Activated gamma-delta T cell (primary cell): Measurements from ENCODE around the gene RAD51B.
"Not testable (repeated sequence)": the region's sequence is repeated elsewhere in the genome, so short reads cannot be mapped to it uniquely, and the experiment has no call there.

Source experiments
- DNase-seq: peaks from one replicate; lab custom pipeline; 2025; lab: John Stamatoyannopoulos, UW

Gene RAD51B

DNA sequence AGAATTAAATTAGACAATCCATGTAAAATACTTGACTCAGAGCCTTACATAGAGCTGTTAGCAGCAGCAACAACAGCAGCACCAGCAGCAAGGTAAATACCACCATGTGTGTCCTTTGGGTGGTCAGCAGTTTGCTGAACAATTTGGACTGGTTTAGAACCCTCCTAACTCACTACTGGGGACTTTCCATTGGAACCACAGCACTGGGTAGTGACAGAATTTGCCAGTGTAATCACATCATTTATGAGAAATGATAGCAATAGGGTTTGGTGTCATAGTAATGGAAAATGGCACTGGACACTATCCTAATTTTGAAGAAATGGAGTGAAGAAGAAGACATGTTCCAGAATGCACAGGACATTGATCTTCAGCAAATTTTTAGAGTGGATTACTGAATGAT, 392.8 kb downstream of the RAD51B start:
- DNase-seq = no peak

DNA sequence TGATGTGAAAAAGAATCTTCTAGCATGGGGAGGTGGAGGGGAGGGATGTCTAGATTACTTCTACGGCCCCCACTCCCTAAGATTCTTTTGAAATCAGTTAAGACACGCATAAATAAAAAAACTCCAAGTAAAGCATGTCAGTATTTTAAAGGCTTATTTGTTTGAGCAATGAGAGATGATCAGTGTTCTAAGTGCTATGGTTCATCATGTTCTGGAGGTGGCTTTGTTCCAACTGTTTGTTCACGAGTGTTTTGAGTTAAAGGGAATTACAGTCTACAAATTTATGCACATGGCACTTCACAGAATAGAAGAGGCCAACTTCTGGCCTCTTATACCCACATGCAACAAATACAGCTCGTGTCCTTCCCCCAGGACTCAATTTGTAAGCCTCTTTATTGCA, 394.9 kb downstream of the RAD51B start:
- no peak for DNase-seq

DNA sequence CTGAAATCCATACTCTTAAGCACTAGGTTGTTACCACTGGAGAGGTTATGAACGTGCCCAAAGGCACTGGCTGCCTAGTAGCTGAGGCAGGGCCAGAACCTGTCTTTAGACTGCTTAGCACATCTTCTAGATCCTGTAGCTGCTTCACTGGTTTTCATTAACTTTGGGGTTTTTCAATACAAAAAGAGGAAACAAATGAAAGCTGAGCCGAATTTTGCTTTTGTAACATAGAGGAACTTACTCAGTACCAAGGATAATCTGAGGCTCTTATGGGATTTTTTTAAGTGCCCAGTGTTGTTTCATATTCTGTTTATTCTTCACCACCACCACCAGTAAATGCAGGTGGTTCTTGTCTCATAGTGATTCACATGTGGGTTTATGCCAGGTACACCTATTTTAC, 396.1 kb downstream of the RAD51B start:
- no peak for DNase-seq

GRCh38 chr14:68216079-68216478, 396.5 kb downstream of the RAD51B start:
- DNase-seq = no peak

GRCh38 chr14:68216957-68217356, 397.4 kb downstream of the RAD51B start:
- no peak for DNase-seq

- DNase-seq = no peak
Observed at GRCh38 chr14:68217791-68218340, 398.3 kb downstream of the RAD51B start.

GRCh38 chr14:68219407-68219806, 399.8 kb downstream of the RAD51B start:
- no peak for DNase-seq

- not testable (repeated sequence) for DNase-seq
Observed at GRCh38 chr14:68221046-68221445, 401.5 kb downstream of the RAD51B start.

GRCh38 chr14:68222154-68222553, 402.6 kb downstream of the RAD51B start:
- DNase-seq = no peak

- no peak for DNase-seq
Observed at GRCh38 chr14:68222726-68223125, 403.1 kb downstream of the RAD51B start.

DNA sequence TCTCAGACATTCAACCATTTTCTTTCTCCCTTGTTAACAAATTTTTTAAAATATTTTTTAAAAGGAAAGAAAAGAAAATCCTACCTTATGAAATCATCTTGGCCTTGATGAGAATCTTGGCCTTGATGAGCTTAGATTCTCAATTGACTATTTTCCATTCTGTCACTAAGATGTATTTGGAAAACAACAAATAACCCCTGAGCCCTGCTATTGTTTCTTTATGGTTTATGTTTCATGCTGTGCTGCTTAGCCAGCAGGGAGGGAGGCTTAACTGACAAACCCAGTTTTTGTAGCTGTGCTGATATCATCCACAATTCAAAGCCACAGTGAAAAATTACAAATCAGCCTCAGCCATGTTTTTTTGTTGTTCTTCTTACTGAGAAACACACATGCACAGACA, 404.1 kb downstream of the RAD51B start:
- no peak for DNase-seq

DNA sequence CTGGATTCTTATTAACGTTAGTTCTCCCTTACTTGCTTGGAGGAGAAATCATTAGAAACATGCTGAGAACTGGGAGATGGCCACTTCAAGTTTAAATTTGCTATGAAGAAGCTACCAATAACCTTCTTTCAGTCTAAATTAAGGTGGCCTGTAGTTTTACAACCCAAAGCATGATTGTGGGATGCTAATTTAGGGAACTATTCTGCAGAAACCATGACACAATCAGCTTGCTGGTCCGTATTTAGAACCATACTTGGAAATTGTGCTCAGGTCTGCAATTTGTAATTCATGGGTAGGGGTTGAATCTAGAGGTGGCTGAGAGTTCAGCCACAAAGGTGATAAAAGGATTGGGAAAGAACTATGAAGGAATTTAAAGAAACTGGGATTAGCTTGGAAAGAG, 405.7 kb downstream of the RAD51B start:
- no peak for DNase-seq

DNA sequence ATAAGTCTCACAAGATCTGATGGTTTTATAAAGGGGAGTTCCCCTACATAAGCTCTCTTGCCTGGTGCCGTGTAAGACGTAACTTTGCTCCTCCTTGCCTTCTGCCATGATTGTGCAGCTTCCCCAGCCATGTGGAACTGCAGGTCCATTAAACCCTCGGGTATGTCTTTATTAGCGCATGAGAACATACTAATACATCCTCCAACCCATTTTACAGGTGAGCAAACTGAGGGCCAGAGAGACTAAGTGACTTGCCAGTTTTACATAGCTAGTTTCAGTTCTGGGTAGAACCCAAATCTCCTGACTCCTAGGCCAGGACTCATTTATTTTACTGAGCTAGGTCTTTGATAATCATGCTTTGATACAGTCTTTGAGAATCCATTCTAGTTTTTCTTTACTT, 406.9 kb downstream of the RAD51B start:
- DNase-seq = no peak

GRCh38 chr14:68228656-68229055, 409.1 kb downstream of the RAD51B start:
- DNase-seq = no peak

DNA sequence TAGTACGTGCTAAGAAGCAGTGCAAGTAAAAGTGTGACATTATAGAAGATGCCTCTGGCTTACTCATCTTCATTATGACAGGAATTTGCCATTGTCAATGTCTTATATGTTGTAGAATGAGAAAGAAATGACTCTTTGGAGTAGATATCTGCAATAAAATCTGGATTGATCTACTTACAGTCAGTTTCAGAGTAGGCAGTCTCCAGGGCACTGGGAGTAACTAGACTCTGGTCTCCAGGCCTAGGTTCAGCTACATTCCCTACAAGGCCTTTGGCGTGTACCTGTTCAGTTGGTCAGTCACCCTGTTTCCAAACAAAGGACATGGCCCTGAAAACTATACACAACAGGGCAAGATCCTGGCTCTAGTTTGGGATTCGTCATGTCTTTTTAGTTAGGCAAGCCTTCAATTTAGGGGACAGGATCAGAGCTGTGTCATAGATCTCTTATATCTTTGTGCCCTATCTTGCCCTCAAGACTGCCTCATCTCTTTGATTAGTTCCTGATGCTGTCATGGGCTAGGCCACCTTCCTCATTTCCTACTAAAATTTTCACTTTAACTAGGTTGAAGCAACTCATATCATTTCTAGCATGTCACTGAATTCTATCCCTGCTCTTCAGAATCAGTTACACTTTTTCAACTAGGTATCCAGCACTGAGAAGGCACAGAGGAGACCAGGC, 410.0 kb downstream of the RAD51B start:
- no peak for DNase-seq

GRCh38 chr14:68230202-68230949, 410.8 kb downstream of the RAD51B start:
- no peak for DNase-seq

- DNase-seq = no peak
Observed at GRCh38 chr14:68230950-68231717, 411.6 kb downstream of the RAD51B start.

DNA sequence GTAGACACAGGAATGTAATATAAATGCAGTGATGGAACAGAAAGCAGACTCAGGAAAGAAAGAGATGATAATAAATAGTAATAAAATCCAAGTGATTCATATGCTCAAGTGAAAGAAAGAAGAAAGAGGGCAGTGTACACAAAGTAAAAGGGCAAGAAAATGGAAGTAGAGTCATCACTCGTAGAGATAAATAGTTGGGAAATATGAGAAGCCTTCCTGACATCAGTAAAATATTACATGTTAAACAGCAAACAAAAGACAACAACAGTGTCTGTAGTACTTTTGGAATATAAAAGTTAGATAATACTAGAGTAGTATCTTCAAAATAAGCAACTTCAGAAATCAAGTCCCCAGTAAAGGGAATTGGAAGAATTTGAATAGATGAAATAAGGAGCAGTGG, 412.3 kb downstream of the RAD51B start:
- no peak for DNase-seq

DNA sequence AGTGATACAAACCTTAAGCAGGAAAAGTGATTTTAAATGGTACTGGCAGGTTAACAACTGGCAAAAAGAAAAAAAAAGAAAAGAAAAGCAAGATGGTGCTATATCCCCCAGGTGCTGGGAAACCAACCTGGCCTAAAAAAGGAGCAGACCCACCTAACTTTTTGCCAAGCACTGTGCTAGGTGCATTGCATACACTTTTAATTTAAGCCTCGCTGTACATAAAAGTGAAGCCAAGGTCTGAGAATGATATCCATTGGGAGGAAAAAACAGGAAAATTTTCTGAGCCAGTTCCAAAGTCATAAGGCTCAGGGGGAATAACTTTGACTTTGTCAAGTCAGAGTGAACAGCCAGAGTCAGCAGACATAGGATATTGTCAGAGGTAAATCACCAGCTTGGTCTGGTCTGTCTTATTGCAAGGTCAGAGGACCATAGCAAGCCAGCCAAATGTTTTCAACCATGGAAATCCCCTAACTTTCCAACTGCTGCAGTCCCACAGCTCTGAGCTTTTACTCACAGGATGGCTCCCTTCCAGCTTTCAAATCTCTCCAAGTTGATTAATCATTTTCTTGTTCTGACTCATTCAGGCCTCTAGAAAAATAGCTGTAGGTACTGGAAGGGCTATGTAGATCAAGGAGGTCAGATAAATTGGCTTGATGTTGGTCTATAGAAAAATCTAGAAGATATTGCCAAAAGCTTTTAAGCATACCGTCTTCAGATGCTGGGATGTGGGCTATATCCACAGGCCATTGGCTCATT, 412.9 kb downstream of the RAD51B start:
- DNase-seq = no peak

DNA sequence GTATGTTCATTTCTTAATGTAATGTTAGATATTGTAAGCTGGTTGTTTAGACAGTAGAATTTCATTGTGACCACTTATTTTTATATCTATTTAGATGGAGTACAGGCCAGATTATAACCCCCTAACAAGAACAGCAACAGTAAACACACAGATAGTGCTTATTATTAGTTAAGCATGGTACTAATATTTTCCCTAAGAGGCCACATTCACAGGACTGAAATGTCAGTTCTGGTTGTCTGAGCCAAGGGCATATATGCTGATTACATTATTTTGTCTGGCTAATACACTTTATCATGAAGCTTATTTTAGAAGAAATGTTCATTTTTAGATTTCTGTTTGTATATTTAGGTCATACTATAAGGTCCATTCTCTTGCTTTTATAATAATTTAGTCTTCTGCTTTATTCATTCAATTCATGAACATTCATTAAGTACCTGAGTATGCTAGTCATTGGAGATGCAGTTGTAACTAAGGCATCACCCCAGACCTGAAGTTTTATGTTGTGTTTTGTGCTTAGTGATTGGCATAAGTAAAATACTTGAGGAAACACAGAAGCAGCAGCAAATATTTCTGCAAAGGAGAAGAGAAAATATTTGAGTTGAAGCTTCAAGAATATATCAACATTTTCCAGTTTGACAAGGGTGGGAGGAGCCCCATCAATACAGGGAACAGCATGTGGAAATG, 413.7 kb downstream of the RAD51B start:
- no peak for DNase-seq
